GM18867 (cell line): Measurements from ENCODE around the gene SPSB3.

Experiments used
- ATAC-seq: cut with Tn5 transposase; IDR thresholded peaks from one replicate; pipeline ENCODE4 v1.9.1; 2021; ENCODE audit warnings: mild to moderate bottlenecking, moderate library complexity; ENCODE audit not compliant: unreplicated experiment

SPSB3 gene

DNA sequence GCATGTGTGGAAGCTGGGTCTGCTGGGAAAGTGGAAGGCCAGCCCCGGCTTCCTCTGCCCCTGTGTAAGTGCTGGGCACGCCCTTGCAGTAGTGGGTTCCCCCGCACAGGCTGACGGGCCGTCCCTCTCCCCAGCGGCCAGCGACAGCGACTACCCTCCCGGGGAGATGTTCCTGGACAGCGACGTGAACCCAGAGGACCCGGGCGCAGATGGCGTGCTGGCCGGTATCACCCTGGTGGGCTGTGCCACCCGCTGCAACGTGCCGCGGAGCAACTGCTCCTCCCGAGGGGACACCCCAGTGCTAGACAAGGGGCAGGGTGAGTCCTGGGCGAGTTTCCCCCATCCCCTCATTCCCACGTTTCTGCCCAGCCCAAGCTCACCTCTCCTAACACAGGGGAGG is 16.5 kb downstream of the SPSB3 start:
- no peak for ATAC-seq

DNA sequence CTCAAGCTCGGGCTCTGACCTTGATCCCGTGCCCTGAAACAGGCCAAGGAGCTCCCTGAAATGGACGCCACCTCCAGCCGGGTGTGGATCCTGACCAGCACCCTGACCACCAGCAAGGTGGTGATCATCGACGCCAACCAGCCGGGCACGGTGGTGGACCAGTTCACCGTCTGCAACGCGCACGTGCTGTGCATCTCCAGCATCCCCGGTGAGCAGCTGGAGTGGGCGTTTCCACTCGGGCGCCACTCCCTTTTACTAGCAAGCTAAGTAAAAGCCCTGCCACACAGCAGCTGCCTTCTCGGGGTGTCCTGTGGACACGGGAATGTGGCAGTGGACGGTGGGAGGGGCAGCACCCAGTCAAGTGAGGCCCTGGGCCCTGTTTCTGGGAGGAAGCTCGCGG is 17.4 kb downstream of the SPSB3 start:
- ATAC-seq = no peak

DNA sequence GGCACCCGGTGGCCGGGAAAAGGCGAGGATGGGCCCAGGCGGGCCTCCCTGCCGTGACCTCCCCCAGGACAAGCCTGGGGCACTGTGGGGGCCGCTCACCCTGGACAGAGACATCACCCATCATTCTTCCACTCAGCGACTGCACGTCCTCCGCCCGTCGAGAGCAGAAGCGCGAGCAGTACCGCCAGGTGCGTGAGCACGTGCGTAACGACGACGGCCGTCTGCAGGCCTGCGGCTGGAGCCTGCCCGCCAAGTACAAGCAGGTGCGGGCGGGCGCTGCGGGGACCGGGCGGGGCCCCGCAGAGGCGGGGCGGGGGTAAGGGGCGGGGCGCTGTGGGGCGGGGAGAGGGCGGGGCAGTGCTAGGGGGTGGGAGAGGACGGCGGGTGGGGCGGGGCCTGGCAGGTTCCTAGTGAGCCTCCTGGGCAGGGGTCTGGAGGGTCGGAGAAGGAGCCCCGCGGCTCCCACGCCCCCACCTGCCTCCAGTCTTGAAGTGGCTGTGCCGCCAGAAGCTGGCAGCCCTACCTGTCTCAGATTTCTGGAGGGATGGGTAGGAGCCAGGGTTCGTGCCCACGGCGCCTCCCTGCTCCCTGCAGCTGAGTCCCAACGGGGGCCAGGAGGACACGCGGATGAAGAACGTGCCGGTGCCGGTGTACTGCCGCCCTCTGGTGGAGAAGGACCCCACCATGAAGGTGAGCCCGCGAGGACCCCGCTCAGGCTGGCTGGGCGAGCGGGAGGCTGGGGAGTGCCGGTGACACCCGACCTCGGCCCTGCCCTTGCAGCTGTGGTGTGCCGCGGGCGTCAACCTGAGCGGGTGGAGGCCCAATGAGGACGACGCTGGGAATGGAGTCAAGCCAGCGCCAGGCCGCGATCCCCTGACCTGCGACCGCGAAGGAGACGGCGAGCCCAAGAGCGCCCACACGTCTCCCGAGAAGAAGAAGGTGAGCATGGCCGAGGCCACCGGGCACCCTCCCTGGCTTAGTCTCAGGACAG is 18.6 kb downstream of the SPSB3 start:
- no peak for ATAC-seq

DNA sequence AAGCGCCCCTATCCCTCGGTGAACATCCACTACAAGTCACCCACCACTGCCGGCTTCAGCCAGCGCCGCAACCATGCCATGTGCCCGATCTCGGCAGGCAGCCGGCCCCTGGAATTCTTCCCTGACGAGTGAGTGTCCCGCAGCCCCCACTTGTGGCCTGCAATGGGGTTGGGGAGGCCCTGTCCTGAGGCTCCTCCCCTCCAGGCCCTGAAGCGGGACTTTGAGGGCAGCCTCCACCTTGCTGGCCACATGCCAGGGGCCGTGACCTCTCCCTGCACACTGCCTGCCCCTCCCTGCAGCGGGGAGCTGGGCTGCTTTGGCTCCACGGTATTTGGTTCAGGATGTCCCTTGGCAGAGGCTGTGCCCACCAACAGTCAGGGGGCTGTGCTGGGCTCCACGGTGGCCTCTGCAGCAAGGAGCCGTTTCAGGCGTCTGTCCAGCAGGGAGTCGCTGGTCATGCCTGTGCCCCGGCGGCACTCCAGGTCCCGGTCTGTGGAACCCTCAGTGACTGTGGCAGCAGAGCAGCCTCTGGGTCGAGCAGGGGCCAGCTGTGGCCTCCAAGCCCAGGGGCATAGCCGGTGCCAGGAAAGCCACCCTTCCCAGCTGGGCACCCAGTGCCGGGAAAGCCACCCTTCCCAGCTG is 19.4 kb downstream of the SPSB3 start:
- no peak for ATAC-seq

DNA sequence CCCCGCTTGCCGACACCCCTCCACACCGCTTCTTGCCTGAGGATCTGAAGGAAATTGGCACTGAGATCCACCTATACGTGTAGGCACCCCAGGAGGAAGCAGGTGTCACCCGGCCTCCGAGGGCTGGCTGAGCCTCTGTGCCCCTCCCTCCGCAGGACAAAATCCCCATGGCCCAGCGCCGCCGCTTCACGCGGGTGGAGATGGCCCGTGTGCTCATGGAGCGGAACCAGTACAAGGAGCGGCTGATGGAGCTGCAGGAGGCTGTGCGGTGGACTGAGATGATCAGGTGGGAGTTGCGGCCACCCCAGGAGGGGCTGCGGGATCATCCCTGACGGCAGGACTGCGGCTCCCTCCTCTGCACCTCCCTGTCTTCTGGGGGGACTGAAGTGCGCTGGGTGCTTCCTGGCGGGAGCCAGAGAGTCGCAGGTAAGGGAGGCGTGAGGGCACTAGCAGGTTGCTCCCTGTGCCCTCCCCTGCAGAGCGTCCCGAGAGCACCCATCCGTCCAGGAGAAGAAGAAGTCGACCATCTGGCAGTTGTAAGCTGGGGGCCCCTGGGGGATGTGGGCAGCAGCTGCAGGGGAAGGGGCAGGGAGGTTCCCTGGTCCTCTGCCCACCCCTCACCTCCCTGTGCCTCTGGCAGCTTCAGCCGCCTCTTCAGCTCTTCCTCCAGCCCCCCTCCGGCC is 20.0 kb downstream of the SPSB3 start:
- ATAC-seq = no peak

DNA sequence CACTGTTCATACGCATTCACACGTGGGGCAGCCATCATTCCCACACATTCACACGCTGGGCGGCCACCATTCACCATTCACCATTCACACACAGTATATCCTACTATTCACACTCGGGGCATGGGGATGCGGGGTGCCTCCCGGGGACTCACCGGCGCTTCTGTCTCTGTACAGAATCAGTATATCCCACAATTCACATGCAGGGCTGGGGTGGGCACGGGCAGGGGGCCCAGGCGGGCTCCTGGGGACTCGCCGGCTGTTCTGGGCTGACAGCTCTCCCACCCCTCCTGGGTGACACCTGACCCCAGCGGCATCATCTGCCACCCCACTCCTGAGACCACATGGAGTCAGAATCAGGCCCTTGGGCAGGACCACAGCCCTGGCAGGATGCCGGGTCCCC is 20.6 kb downstream of the SPSB3 start:
- no peak for ATAC-seq

DNA sequence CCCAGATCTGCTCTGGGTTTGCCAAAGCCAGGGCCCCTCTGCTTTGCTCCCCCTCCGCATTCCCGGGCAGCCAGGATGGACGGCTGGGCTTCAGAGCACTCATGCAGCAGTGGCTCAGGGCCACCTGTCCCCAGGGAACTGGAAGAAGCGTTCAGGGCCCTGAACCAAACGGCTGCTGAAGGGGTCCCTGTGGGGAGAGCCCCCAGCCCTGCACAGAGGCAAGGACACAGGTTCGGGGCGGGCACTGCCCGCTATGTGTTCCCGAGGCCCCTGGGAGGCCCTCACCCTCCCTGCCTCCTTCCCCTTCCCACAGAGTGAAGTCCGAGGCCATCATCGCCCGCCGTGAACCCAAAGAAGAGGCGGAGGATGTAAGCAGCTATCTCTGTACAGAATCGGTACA is 21.5 kb downstream of the SPSB3 start:
- ATAC-seq = no peak

DNA sequence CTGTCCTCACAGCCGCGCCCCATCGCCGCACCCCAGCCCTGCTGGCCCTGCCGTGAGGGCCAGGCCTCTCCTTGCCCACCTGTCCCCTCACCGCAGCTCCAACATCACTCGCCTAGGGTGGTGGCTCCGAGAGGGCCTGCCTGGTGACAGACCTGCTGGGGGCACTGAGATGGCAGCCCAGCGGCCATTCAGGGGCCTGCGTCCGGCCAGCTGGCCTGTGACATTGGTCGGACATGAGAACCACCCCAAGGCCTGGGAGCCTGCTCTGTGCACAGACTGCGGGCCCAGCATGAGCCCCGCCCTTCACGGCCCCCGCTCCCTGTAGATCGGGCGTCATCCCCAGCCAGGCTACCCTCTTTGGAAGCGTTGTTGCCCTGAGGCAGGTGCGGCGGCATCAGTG is 22.9 kb downstream of the SPSB3 start:
- ATAC-seq = no peak

DNA sequence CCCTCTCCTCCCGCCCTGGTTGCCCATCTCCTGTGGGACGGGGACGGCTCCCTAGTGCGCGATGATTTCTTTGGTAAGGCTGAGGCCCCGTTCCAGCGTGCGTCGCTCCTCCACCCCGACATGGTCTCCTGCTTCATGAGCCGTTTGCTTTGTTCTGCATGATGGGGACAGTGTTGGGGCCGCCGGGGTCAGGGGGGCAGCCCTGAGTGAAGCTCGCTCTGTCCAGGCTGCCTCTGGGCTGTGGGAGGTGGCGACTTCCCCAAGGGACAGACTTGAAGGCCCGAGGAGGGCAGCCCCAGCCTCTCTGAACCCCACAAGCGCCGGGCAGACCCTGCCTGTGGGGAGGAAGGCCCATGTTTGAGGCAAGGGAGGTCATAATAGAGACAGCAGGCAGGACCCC is 23.4 kb downstream of the SPSB3 start:
- ATAC-seq = no peak

DNA sequence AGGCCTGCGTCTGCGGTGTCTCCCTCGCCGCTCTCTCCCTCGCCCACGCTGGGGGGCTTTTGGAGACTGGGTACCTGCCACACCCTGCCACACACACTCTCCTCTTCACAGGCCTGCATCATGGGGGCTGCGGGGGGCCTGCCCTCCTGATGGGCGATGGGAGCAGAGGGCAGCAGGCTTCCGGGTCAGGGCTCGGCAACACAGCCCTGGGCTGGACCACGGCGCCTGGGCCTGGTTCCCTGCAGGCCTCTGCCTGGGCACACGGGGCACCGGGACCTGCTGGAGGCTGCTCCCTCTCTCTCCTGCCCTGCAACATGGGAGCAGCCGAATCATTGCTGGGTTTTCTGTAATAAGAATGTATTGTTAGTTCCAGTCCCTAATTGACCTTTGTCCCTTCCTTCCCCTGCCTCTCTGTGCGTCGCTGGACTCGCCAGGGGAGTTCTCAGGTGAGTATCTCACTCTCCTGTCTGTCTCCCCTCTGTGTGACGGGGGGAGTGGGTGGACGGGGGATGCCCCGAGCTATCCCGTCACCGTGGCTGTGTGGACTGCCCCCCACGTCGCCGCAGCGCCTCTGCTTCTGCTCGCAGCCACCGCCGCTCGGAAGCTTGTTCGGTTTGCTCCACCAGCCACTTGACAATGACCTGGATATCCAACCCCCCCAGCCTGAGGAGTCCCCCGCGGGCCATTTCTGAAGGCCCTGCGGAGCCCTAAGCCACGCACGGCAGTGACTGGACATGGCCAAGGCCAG is 24.5 kb downstream of the SPSB3 start:
- ATAC-seq = no peak

DNA sequence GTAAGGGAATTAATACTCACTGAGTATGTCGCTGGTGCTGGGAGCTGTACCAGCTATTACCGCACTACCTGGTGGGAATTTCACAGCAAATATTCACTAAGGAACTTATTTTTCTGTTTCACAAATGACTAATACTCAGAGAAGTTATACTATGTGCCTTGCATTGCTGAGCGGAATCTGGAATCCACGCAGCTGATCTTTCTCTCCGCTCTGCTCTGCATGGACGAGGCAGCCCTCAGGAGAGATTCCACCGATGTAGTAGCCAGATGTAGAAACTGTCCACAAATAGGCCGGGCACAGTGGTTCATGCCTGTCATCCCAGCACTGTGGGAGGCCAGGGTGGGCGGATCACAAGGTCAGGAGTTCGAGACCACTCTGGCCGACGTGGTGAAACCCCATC is 28.2 kb downstream of the SPSB3 start:
- ATAC-seq = no peak

DNA sequence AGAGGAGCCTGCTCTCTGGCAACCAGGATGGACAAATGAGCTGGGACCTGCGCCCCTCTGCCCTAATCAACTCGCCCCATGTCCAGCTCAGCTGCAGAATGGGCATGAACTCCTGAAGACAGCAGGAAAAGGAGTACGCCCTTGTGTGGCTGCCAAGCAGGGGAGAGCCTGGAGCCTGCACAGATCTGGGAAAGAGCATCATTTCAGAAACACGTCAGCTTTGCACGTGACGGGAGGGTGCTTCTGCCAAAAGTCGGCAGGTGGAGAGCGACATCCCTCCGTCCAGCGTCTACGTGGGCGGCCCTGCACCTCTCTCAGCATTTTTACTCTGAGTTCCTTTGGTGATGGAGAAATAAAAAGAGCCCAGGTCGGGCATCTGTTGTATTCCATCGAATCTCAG is 29.5 kb downstream of the SPSB3 start:
- no peak for ATAC-seq

DNA sequence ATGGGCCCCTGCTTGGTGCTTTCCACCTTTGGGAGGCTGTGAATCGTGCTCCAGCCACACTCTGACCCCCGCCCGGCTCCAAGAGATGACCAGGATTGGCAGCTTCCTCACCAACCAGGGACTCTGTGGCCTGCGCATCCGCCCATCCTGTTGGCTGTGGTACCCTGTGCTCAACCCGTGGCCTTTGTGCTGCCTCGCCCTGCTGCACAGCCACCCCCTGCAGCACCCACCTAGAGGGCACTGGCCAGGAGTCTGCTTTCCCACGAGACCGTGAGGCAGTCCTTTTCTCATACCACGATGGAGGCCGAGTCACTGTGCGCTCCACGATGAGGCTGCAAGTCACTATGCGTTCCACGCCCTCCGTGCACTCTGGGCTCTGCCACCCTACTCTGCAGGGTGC is 30.4 kb downstream of the SPSB3 start:
- ATAC-seq = no peak

DNA sequence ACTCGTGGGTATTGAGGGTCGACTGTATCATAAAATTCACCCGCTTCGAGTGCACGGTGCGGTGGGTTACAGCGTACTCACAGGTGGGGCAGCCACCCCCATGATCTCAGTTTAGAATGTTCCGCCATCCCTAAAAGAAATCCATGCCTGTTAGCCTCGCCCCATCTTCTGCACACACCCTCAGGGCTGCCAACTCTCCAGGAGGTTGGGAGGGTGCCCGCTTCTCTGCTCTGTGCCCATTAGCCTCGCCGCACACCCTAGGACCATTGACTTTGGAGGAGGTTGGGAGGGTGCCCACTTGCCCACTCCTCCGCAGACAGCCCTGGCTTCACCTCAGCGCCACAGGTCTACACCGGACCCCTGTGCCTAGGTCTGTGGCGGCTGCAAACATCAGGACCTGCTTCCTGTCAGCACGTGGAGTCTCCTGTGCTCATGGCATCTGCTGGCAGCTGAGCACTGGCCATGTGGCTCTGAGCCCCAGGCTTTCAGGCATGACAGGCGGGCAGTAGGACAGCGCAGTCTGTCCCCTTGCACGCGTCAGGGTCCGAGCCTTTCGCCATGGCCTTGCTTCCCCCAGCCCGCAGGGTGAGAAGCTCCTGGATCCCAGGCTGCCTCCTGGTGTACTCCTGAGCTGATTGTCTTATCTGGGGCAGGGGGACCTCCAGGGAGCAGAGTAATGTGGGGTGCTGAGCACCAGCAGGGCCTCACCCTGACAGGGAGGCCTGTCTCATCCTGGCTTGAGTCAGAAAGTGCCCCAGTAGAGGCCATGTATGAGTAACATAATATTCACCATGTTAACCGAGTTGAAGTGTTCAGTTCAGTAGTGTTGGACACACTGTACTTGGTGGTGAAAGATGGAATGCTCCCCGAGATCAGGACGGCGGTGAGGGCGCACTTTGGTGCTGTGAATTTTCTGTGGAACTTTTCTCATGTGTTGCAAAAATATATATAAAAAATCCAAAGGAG is 32.9 kb downstream of the SPSB3 start:
- no peak for ATAC-seq

DNA sequence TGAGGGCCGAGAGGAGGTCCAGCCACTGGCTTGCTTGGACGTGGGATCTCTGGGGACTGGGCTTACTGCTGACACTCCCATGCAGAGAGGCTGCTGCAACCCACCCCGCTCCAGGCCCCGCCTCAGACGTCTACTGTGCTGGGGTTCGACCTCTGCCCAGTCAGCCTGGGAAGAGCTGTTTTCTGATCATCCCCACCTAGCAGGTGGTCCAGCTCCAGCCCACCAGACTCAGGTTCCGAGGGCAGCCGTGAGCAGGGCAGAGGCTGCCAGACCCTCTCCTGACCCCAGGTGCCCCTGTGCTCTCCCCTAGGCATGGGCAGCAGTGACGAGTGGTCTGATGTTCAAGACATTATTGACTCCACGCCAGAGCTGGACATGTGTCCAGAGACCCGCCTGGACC is 34.4 kb downstream of the SPSB3 start:
- no peak for ATAC-seq

DNA sequence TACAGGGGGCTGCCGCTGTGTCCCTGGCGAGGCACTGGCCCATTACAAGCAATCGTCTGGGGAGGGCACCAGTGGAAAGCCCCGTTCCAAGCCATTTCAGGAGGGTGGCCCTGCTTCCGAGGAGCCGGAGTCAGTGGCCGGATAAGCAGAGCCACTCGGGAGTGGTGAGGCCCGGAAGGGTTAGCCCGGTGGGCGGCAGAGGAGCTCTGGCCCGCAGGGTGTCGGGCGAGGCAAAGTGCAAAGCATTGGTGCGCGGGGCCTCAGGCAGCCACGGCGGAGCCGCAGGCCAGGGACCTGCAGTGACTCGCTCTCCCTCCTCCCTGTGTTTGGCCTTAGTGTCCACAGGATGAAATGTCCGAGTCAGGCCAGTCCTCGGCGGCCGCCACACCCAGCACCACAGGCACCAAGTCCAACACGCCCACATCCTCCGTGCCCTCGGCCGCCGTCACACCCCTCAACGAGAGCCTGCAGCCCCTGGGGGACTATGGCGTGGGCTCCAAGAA is 35.6 kb downstream of the SPSB3 start:
- no peak for ATAC-seq

DNA sequence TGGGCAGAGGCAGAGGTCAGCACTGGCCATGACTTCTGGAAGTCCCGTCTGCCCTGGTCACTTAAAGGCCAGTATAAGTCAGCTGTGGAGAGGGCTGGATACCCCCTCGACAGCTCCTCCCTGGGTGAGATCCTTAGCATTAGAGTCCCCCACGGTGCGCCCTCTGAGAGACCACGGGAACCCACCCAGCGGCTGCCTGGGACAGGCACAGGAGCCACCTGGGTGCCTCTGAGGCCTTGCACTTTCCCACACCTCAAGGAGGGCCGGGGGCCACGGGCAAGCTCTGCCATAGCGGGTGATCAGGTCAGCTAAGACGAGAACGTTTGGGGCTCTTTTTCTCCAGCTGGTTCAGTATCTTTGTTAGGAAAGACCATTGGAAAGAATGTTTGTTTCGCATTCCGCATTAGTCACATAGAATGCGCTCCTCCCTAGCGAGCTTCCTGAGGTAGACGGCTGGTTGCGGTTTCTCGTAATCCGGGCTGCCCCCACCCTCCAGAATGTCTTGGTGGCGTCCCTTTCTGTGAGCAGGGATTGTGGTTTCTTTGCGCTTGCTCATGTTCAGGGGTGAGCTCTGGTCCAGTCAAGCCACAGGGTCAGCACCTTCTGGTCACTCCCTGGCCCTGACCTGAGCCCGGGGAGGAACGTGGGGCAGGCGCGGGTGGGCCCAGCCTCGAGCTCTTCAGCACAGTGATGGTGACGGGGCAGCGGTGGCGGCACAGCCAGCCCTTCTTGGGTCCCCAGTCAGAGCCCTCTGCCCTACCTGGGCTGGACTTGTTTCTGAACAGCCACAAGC is 36.3 kb downstream of the SPSB3 start:
- no peak for ATAC-seq

DNA sequence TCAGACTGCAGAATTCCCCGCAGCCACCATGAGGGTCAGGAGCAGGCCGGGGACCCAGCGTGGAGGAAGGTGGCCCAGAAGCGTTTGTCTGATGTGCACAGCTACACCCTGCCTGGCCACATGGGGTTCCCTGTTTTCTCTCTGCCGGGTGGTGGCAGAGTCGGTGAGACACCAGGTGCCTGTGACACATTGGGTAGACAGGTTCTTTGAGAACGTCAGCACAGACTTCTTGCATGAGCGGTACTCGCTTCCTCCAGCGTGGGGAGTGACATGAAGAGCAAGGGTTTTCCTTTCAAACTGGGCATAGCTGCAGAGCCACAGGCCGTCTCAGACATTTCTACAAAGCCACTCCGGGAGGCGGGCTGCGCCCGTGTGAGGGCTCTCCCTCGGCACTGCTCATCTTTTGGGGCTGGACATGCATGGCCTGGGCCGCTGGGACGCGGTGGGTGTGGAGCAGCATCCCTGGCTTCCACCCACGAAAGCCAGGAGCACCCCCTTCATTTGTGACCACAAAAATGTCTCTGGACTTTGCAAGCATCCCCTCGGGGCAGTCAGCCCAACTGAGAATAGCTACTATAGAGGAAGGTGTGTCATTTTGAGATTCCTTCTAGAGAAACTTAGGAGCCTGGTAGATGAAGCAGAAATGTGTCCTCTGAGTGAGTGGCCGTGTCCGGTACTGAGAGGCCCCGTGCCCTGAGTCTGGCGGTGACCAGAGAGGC is 37.0 kb downstream of the SPSB3 start:
- ATAC-seq = no peak
